GM19035 (cell line): ENCODE results near the gene HGFAC.

ENCODE experiments used
- ATAC-seq: cut with Tn5 transposase; IDR thresholded peaks from one replicate; pipeline ENCODE4 v1.9.1; 2021; ENCODE audit not compliant: unreplicated experiment

HGFAC gene

GRCh38 chr4:3441501-3442459 is at the start of gene HGFAC:
Gene HGFAC, plus strand, starts transcription at chr4:3441968. Its CDS starts 34 bp downstream, at chr4:3442002.
- no peak for ATAC-seq

- ATAC-seq: no peak
These were observed 49.4 kb upstream of the HGFAC start for GRCh38 chr4:3392321-3392720.

- no peak for ATAC-seq
These were observed 48.6 kb upstream of the HGFAC start for GRCh38 chr4:3393171-3393570.

GRCh38 chr4:3396600-3396999 is 45.2 kb upstream of the HGFAC start:
- ATAC-seq: no peak

- ATAC-seq: no peak
These were observed 44.6 kb upstream of the HGFAC start for GRCh38 chr4:3397128-3397527.

GRCh38 chr4:3399277-3400194 is 42.2 kb upstream of the HGFAC start:
- no peak for ATAC-seq

- ATAC-seq: no peak
These were observed 40.2 kb upstream of the HGFAC start for GRCh38 chr4:3401436-3402171.

GRCh38 chr4:3402491-3403347 is 39.0 kb upstream of the HGFAC start:
- ATAC-seq: no peak

GRCh38 chr4:3403348-3403906 is 38.3 kb upstream of the HGFAC start:
- no peak for ATAC-seq

GRCh38 chr4:3404546-3404945 is 37.2 kb upstream of the HGFAC start:
- no peak for ATAC-seq

GRCh38 chr4:3405176-3405575 is 36.6 kb upstream of the HGFAC start:
- no peak for ATAC-seq

GRCh38 chr4:3406021-3406420 is 35.7 kb upstream of the HGFAC start:
- no peak for ATAC-seq

GRCh38 chr4:3406431-3406830 is 35.3 kb upstream of the HGFAC start:
- ATAC-seq: no peak

- no peak for ATAC-seq
These were observed 34.5 kb upstream of the HGFAC start for GRCh38 chr4:3407171-3407771.

GRCh38 chr4:3407930-3408792 is 33.6 kb upstream of the HGFAC start:
- no peak for ATAC-seq

- no peak for ATAC-seq
These were observed 32.9 kb upstream of the HGFAC start for GRCh38 chr4:3408793-3409330.

GRCh38 chr4:3409571-3410091 is 32.1 kb upstream of the HGFAC start:
- no peak for ATAC-seq
